ENCODE measurements around the gene ANKRD44.

ANKRD44 gene

DNA sequence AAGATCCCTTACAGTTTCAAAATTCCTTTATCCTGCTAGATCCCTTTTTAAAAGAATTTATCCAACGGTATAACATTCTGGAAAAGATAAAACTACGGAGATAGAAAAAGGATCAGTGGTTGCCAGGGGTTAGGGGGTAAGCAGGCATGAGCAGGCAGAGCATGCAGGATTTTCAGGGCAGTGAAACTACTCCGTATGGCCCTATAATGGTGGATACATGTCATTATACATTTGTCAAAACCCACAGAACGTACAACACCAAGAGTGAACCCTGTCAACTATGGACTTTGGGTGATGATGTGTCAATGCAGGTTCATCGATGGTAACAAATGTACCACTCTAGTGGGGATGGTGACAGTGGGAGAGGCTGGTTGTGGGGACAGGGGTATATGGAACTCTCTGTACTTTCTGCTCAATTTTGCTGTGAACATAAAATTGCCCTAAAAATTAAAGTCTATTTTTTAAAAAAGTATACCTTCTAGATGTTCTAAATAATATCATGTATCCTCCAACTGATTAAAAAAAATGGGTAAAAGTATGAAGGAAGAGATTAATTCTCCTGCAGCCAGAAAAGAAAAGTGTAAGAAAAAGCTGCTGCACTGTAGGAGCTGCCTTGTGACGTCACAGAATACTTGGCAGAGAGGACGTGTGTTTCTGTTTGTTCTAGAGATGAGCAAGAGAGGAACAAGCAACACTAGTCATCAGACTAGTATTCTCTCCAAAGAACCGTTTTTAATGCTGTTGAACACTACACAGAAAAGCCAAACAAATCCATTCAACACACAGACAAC is 23.6 kb downstream of the ANKRD44 start:
- no peak for DNase-seq (ENCODE audit: low read depth)

DNA sequence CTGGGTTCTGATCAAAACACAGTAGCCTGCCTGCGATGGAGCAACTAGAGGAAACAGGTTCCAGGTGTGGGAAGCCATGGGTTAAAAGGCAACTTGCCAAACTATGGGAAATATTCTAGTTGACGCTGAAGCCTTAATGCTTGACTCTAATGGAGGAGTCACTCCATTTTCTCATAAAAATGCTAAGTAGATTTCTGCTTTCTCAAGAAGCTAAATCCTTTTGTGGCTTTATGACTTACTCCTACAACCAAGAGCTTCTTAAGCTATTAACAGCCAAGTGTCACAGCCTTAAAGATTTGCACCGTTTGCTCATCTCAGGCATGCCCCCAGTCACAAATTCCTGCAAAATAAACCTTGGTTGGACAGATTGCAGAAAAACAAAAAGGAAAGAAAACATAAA is 25.2 kb downstream of the ANKRD44 start:
- DNase-seq (ENCODE audit: low read depth) = no peak

GRCh38 chr2:197284956-197285355 is 25.6 kb downstream of the ANKRD44 start:
- no peak for DNase-seq (ENCODE audit: low read depth)

- no peak for DNase-seq (ENCODE audit: low read depth)
Measured at GRCh38 chr2:197281421-197281820, 29.2 kb downstream of the ANKRD44 start.

GRCh38 chr2:197280015-197280702 is 30.4 kb downstream of the ANKRD44 start:
- no peak for DNase-seq (ENCODE audit: low read depth)

DNA sequence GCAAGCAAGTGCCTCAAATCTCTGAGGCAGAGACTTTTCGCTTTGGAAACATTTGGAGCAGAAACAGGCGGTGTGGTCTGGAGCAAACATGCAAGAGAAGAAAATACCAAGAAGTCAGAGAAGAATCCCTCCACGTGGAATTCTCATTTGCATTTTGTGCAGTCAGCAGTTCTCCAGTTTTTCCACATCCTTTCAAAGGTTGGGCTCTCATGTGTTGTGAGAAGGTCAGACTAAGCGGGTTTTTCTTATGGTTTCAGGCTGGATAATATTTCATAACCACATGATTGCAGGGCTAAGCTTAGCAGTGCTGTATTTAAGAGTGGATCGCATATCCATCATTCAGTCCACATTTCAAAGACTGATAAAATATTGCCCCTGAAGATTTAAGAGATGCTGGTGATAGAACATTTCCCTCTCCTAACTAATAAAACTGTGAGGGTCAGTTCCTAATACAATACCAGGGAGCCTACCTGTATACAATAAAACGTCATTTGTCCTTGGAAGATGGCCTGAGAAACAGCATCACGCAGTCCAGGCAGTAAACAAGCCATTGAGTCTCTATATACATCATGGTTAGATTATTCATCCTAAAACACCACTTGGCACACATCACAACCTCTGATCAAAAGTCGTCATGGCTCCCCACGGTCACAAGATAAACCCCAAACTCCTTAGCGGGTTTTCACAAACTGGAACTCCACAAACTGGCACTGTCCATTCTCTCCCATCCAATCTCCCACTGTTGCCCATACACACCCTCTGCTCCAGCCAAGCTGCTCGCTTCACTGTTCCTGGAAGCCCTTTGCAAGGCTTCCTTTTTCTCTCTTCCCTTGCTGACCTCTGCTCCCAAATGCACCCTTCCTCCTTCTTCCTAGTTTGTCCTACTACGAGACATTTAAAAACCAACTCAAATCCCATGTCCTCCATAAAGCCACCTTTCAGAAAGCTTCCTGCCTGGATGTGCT is 31.5 kb downstream of the ANKRD44 start:
- no peak for DNase-seq (ENCODE audit: low read depth)

DNA sequence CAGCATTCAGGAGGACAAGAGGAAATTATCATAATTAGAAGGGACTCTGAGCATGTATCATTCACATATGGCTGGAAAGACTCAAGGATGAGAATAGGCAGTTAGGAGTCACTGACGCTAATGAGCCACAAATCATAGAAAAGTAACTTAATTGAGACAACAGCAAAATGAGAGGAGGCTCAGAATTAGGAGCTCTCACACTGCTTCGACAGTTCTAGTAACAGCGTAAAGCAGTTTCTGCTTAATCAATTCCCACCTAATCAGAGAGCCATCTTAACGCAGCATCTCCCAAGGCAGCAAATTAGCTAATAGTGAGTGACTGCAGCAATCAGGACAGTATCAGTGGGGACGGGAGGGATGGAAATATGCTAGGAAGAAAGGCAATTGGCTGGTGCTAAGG is 32.8 kb downstream of the ANKRD44 start:
- DNase-seq (ENCODE audit: low read depth) = no peak

- no peak for DNase-seq (ENCODE audit: low read depth)
Measured at GRCh38 chr2:197276156-197276555, 34.4 kb downstream of the ANKRD44 start.

DNA sequence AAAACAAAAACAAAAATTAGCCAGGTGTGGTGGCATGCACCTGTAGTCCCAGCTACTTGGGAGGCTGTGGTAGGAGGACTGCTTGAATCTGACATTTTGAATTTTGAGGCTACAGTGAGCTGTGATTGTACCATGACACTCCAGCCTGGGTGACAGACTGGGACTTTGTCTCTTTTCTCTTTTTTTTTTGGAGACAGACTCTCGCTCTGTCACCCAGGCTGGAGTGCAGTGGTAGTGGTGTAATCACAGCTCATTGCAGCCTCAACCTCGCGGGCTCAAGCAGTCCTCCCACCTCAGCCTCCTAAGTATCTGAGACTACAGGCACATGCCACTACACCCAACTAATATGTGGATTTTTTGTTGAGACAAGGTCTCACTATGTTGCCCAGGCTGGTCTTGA is 35.6 kb downstream of the ANKRD44 start:
- DNase-seq (ENCODE audit: low read depth) = no peak

GRCh38 chr2:197274349-197274748 is 36.2 kb downstream of the ANKRD44 start:
- DNase-seq (ENCODE audit: low read depth) = no peak

GRCh38 chr2:197273485-197273884 is 37.1 kb downstream of the ANKRD44 start:
- no peak for DNase-seq (ENCODE audit: low read depth)

- DNase-seq (ENCODE audit: low read depth) = no peak
Measured at GRCh38 chr2:197270601-197271000, 40.0 kb downstream of the ANKRD44 start.

DNA sequence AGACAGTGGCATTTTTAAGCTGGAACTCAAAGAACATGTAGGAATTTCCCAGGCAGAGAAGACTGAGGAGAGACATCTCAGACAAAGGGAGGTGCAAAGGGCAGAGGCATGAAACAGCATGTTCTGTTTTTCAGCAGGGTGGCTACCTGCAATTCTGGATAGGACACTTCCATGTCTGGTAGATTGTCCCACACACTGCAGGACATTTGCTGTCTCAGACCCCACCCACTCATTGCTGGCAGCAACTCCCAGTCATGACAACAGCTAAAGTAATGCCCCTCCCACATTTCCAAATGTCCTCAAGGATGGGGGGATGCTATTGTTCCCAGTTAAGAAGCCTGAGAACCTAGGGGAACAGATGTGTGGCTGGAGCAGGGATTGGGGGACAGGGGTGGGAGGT is 40.8 kb downstream of the ANKRD44 start:
- no peak for DNase-seq (ENCODE audit: low read depth)

- no peak for DNase-seq (ENCODE audit: low read depth)
Measured at GRCh38 chr2:197268786-197269584, 41.6 kb downstream of the ANKRD44 start.

- no peak for DNase-seq (ENCODE audit: low read depth)
Measured at GRCh38 chr2:197266477-197266876, 44.1 kb downstream of the ANKRD44 start.

DNA sequence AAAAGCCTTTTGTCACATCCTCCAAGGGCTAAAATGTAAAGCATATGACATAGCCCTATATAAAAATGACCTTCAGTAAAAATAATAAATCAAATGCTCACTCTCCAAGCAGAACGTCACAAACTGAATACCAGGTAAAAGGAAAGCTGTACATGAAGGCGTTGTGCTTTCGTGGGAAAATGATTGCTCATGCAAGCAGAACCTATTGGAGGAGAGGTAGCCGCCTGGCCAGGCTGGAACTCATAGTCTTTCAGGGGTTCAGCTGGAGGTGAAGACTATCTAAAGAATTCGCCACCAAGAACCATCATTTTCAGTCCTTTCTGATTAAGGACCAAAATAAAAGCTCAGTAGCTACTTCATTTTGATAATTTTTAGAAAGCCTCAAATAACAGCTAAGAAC is 44.7 kb downstream of the ANKRD44 start:
- no peak for DNase-seq (ENCODE audit: low read depth)

- DNase-seq (ENCODE audit: low read depth) = no peak
Measured at GRCh38 chr2:197265036-197265435, 45.5 kb downstream of the ANKRD44 start.

GRCh38 chr2:197264332-197264731 is 46.2 kb downstream of the ANKRD44 start:
- DNase-seq (ENCODE audit: low read depth) = no peak

GRCh38 chr2:197263077-197263476 is 47.5 kb downstream of the ANKRD44 start:
- DNase-seq (ENCODE audit: low read depth) = no peak

DNA sequence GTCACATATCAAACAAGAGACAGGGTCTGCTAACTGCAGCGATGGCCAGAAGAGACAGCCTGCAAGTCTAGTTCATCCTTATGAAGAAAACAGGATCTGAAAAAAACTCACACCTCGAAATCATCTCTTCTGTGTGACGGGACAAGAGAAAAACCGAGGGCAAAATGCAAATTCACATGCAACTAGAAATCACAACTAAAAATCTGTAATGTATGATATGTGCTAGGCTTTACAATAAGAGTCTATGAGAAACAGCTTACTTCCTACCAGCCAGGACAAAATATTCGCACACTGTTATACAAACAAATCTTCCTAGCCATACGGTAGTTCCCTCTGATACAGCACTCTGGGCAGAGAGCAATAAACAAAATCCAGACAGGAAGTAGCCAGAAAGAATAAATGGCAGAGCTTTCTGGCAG is 48.8 kb downstream of the ANKRD44 start:
- no peak for DNase-seq (ENCODE audit: low read depth)

DNA sequence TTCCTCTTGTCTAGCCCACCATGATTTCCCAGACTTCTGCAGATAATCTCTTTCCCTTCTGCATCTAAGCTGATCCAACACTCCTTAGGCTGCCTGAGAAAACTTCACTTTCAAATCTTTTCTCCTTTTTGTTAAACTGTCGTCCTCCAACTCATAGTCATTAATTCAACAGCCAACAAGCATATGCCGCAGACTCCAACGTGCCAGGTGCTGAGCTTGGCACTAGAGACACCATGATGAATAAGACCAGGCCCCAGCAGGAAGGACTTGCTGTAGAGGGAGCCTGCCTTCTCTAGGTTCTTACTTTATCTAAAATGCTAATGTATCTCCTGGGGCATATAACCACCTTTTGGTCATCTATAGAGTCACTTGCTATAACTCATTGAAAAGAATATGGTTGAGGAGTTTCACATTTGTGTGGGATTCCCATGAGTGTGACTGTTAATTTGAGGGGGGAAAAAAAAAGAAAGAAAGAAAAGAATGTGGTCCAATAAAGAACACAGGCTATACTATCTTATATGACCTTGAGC is 51.0 kb downstream of the ANKRD44 start:
- no peak for DNase-seq (ENCODE audit: low read depth)

Measured in activated T-helper 9 cell treated with anti-CD3 and anti-CD28 coated beads, Interleukin-2, amount 50 U/mL, for 16 hours (primary cell).